Measurements from ENCODE around the gene OR52B6.

- TF ChIP-seq POLR2AphosphoS5 (IDR thresholded peaks at IDR 0.05; ENCODE audit: low read length) (no peak), HDAC2 (IDR thresholded peaks at IDR 0.05) (no peak), TCF3 (IDR thresholded peaks at IDR 0.05; ENCODE audit: borderline replicate concordance, insufficient read depth, low read depth, low read length) (no peak)
- TF ChIP-seq, protein P1, sequence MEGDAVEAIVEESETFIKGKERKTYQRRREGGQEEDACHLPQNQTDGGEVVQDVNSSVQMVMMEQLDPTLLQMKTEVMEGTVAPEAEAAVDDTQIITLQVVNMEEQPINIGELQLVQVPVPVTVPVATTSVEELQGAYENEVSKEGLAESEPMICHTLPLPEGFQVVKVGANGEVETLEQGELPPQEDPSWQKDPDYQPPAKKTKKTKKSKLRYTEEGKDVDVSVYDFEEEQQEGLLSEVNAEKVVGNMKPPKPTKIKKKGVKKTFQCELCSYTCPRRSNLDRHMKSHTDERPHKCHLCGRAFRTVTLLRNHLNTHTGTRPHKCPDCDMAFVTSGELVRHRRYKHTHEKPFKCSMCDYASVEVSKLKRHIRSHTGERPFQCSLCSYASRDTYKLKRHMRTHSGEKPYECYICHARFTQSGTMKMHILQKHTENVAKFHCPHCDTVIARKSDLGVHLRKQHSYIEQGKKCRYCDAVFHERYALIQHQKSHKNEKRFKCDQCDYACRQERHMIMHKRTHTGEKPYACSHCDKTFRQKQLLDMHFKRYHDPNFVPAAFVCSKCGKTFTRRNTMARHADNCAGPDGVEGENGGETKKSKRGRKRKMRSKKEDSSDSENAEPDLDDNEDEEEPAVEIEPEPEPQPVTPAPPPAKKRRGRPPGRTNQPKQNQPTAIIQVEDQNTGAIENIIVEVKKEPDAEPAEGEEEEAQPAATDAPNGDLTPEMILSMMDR (IDR thresholded peaks at IDR 0.05 in 2 of 3, conservative IDR thresholded peaks at IDR 0.05 in 1 of 3; ENCODE audit: control insufficient read depth in 2 of 3, extremely low read depth in 1 of 3, insufficient read depth in 1 of 3, low read depth in 3 of 3, low read length in 3 of 3) = no peak
These were observed 11.9 kb downstream of the OR52B6 start for GRCh38 chr11:5592615-5593014.

Data from GM12878 (cell line).